GM20431 (cell line): ENCODE data around the gene GIPR.
"Not testable (repeated sequence)": the region's sequence is repeated elsewhere in the genome, so short reads cannot be mapped to it uniquely, and the experiment has no call there.

Experiments used
- in situ Hi-C: fragments of 300-500 bp; cut with MseI, MboI; formaldehyde crosslinking; loops from one replicate; pipeline ENCODE4 v1.15.0; 2020; ENCODE audit warnings: low sequenced_read_pairs; ENCODE audit not compliant: unreplicated experiment

Gene GIPR

DNA sequence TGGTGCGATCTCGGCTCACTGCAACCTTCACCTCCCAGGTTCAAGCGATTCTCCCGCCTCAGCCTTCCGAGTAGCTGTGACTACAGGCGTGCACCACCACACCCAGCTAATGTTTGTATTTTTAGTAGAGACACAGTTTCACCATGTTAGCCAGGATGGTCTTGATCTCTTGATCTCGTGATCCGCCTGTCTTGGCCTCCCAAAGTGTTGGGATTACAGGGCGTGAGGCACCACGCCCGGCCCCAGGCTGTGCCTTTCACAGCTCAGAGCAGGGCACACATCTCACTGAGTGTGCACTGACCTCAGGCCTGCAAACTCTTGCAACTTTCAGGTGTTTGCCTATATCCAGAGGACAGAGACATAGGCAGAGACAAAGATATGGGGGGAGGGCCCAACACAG lies 17.0 kb downstream of the GIPR start:
- in situ Hi-C loops: not testable (repeated sequence)

DNA sequence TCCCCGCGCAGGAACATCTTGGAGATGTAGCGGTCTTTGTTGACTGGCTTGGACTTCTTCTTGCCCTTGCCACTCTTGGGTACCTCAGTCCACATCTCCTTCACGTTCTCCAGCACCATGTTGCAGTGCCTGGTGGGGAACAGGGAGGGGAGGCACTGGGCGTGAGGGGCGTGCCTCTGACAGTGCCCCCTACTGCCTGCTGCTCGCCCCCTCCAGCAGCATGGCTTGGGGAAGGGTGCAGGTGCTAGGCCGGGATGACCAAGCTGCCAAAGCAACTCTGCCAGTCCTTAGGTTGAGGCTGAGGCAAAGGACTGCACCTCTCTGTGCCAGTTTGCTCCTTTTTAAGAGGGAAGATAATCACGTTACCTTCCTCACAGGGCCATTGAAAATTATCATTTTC lies 19.6 kb downstream of the GIPR start:
- in situ Hi-C loops: no loop called here

DNA sequence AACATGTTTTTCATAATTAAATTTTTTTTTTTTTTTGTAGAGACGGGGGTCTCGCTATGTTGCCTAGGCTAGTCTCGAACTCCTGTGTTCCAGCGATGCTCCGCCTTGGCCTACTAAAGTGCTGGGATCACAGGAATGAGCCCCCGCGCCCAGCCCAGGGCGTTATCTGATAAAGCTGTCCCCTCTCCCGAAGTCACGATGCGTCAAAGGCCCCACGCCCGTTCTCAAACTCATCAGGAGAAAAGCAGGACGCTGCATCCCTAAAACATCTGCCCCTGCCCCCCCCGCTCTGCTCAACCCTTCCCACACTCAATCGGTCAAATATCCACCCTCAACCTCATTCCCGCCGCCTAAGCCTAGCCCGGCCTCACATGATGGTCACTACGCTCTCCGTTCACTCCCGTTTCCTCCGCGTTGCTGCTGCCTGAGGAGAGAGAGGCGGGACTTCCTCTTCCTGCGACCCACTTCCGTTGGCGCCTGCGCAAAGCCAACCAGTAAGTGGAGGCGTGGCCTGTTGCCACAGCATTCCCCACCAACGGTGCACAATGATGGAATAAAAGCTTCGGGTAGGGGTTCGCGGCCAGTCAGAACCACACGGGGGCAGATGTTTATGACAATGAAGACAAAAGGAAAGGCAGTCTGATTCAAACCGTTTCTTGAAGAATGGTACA lies 23.6 kb downstream of the GIPR start, which contains the start of gene SNRPD2:
TSS of gene SNRPD2 (minus strand) at position 438 of the 671 bp plus-strand sequence. CDS start at position 373, 65 bp downstream.
- in situ Hi-C loops: no loop called here

DNA sequence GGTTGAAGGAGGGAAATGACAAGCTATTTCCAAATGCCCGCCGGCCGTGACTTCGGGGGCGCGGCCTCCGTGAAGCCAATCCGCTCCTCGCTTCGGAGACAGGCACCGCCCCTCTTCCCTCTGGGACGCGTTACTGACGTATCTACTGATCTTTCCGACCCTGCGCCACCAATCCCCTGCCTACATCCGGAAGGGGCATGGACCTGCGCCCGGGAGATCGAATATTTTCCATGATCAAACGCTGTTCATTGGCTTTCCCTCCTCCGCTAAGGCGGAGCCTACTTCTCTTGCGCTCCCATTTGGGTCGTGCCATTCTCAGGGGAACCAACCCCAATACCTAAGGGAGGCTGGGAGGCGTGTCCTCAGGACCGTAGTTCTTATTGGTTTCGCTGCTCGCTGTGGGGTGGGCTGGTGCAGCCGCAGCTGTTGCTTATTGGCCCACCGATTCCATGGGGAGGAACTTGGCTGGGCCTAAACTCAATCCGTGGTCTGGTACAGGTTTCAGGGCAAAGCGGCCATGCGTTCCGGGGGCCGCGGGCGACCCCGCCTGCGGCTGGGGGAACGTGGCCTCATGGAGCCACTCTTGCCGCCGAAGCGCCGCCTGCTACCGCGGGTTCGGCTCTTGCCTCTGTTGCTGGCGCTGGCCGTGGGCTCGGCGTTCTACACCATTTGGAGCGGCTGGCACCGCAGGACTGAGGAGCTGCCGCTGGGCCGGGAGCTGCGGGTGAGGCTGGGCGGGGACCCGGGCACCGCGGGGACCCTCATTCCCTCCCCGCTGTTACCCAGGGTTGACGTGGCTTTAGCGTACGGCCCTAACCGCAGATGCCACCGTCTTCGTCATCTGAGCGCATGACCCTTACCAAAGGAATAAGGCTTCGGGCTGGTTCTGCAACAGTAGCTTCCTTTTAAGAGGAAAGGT lies 24.4 kb downstream of the GIPR start, which contains the start of gene QPCTL:
TSS of gene QPCTL (plus strand) at position 480 of the 919 bp plus-strand sequence. CDS start at position 518, 38 bp downstream.
- in situ Hi-C loops: no loop called here

DNA sequence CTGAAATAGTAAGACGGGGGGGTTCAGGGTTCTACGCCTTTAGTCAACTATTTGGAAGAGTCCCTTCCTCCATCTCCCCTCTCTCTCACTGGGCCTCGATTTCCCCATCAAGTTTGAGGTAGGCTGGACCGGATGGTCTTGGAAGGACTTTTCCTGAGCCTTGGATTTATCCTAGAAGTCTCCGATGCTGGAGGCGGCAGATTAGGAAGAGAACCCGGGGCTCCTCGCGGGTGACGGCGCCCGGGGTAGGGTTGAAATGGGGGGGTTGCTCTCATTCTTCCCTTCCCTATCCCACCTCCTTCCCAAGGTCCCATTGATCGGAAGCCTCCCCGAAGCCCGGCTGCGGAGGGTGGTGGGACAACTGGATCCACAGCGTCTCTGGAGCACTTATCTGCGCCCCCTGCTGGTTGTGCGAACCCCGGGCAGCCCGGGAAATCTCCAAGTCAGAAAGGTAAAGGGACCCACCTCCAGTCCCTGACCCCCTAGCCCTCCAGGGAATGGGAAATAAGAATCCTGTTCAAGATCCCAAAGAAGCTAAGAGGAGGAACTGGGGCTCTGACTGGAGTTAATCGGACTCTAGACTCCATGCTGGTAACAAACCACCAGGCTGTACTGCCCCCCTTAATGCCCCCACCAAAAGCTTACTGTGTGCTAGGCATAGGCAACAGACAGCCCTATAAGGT lies 25.2 kb downstream of the GIPR start:
- in situ Hi-C loops: no loop called here

DNA sequence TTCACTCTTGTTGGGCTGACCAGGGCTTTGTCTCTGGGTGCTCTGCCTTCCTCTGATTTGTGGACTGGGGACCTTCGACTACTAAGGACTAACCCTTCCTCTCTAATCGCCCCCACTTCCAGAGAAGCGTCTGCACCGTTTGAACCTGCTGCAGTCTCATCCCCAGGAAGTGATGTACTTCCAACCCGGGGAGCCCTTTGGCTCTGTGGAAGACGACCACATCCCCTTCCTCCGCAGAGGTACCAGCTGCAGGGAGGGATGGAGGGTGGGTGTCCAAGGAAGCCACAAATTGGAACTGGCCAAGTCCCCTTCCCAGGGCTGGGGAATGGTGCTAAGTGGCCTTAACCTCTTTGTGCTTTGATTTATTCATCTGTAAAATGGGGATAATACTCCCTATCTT lies 33.7 kb downstream of the GIPR start:
- in situ Hi-C loops: no loop called here

DNA sequence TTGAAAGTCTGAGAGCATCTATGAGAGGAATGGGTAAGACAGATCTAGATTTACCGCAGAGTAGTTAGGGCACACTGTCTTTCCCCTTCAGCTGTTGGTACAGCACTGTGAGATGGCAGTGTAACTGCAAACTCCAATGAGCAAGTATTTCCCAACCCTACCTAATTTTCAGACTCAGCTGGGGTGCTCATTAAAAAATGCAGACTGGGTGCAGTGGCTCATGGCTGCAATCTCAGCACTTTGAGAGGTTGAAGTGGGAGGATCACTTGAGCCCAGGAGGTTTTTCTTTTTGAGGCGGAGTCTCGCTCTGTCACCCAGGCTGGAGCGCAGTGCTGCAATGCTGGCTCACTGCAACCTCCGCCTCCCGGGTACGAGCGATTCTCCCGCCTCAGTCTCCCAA lies 37.1 kb downstream of the GIPR start:
- in situ Hi-C loops: no loop called here

DNA sequence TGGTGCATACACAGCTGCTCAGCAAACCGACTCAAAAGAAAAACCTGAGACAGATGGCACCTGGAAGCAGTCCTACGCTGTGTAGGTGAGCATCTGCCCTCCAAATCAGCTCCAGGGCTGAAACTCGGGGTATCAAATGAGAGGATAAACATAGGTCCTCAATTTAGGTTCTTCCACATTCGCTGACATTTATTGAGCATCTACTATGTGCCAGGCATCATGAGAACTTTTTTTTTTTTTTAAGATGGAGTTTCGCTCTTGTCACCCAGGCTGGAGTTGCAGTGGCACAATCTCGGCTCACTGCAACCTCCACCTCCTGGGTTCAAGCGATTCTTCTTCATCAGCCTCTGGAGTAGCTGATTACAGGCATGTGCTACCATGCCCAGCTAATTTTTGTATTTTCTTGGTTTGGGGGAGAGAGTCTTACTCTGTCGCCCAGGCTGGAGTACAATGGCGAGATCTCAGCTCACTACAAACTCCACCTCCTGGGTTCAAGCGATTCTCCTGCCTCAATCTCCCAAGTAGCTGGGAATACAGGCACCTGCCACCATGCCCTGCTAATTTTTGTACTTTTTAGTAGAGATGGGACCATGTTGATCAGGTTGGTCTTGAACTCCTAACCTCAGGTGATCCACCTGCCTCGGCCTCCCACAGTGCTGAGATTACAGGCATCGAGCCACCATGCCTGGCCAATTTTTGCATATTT lies 37.8 kb downstream of the GIPR start:
- in situ Hi-C loops: no loop called here

DNA sequence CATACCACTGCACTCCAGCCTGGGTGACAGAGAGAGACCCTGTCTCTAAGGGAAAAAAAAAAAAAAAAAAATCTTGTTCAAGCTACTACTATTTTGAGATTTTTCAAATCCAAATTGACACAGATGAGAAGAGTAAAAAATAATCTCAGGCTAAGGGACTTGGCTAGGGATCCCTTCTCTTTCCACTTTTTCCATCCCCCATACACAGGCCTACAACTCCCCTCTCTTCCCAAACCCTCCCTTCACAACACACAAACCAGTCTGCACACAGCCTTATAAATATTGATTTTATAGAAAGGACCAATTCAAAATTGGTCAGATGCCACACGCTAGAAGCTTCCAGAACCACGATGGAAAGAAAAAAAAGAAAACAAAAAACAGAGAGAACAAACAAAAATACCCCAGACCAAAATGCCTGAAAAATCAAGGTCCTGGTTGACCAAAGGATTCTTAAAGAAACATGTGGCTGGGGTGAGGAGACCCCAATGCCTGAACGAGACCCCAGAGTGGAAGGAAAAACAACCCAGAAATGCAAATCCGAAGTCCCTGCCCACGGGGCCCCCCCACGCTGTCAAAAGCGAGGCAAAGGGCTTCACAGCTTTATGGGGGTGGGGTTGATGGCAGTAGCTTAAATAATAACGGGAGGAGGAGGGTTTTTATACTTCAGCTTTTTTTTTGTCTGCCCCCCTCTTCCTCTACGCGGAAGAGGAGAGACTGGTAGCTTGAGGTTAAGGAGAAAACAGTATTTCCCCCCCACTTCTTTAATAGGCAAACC lies 42.5 kb downstream of the GIPR start:
- in situ Hi-C loops: no loop called here

DNA sequence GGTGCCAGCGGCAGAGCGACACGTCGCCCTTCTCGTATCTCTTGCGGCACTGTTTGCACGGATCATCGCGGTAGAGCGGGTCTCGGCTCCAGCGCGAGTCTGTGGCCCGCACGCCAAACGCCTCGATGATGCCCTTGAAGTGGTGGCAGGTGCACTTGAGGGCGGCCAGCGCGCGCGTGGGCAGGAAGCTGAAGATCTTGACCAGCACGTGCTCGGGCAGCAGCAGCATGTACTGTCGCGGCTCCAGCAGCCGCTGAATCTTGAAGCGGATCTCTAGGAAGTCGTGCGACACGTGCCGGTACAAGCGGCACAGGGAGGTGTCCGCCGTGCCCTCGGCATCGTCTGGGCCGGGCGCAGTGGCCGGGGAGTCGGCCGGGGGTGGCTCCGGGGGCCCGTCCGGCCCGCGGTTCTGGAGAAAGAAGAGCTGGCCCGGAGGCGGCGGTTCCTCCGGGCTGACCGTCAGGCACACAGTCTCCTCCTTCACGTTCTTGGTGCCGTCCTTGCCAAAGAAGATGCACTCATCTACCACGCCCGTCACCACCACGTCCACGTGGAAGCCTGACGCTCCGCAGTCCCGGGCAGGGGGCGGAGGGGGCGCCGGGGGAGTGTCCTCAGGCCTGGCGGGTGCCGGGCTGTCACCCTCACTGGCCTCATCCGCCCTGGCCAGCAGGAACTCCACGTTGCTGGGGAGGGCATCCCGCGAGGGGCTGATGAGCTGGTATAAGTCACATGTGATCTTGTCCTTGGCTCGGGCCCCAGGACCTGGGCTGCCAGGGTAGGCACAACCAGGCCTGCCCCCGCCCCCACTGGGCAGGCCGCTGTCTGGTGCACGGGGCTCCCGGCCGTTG lies 44.1 kb downstream of the GIPR start:
- in situ Hi-C loops: no loop called here

DNA sequence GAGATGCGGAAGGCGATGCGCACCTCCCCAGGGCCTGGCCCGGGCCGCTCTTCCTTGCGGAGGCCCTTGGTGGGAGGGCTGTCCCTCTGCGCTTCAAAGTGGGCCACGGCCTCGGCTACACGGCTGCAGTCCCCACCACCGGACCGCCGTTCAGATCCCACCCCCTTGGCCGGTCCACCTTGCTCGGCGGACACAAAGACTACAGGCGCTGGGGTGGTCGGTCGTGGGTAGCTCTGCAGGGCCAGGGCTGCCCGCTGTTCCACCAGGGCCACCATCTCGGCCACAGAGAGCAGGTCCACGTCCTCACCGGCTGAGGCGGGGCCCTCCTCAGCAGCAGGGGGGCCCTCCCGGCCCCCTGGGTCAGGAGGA lies 44.7 kb downstream of the GIPR start:
- in situ Hi-C loops: no loop called here

DNA sequence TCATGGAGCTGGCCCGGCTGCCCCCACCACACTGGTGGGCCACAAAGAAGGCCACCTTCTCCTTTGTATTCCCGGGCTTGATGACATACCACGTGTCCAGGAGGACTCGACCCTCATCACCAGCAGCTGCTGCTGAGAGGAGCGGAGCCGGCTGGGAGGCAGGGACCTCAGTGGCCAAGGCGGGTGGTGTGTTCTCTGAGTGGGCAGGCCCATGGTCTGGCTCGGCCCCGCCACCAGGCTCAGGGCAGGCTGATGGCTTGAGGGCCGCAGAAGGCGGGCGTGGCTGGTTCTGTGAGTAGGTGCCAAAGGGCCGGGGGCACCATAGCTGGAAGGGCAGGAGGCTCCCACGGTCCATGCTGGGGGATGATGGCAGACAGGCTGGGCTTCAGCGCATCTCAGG lies 45.1 kb downstream of the GIPR start:
- in situ Hi-C loops: no loop called here

DNA sequence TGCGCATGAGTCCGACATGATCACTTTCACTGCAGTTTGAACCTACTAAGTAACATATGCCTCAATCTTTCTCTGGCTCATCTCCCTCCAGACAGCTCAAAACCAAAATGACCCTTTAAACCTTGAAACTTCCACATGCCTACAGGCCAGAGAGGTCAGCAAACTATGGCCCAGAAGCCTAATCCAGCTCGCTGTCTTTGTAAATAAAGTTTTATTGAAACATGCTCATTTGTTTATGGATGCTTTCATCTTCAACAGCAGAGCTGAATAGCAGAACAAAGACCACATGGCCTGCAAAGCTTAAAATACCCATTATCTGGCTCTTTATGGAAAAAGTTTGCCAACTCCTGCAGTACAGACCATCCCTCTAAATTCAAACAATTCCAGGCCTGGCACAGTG lies 47.1 kb downstream of the GIPR start:
- in situ Hi-C loops: no loop called here

DNA sequence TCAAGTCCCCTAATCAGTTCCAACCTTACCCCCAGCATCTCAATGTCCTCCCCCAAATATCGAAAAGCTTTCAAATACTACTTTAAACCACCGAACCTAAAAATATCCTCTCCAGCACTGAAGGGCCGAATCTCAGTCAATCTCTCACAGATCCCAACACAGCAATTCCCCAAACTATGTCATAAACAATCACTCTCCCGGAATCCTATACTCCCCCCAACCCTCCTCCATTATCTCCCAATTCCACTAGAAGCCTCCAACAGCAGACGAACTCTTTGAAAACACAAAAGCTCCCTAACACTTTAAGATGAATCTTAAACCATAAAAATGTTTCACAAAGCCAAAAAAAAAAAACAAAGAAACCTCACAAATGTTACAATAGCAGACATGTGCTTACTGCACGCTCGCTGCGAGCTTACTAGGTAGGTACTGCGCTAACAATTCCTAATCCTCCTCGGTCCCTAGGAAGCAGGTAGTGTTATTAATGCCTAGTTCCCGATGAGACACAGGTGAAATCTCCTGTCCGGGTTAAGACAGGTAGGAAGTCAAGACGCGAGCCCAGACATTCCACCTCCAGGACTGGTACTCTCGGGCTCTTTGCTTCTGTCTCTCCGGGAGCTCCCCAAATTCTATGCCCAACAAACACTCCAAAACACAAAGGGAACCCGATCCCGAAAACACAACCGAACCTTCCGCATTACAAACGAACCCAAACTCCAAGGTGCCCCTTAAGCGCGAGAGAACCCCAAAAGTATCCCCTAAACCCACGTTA lies 48.5 kb downstream of the GIPR start:
- in situ Hi-C loops: no loop called here

DNA sequence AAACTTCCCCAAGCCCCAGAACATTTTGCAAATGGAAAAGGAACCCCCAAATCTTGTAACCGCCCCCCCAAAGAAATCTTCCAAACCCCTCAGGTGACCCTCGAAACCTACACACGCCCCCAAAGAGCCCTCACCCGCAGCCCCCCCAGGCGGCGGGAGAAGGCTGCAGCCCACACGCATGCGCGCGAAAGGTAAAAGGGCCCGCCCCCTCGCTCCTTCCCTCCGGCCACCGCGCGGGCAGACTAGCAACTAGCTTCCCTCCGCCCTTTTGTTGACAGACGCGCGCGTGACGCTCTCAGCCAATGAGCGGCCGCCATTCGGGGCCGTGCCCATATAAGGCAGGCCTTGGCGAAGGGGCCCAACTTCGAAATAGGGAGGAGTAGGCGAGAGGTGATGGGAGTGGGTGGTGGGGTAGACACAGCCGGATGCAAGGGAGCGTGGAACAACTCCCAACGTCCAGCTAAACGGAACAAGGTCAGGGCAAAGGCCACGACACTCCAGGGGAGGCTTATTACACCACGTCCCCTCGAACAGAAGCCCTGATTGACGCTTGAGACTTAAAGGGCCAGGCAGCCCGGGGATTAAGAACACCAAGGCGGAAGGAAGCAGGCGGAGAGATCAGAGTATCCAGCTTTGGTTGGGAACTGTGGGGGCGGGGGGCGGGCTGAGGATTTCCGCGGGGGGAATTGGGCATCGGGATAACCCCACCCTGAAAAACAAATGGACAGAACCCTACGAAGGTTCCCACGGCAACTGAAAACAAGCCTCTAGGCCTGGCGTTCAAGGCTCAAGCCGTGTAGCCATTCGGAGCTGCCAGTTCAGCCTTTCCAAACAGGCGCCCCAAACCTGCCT lies 49.3 kb downstream of the GIPR start:
- in situ Hi-C loops: no loop called here

DNA sequence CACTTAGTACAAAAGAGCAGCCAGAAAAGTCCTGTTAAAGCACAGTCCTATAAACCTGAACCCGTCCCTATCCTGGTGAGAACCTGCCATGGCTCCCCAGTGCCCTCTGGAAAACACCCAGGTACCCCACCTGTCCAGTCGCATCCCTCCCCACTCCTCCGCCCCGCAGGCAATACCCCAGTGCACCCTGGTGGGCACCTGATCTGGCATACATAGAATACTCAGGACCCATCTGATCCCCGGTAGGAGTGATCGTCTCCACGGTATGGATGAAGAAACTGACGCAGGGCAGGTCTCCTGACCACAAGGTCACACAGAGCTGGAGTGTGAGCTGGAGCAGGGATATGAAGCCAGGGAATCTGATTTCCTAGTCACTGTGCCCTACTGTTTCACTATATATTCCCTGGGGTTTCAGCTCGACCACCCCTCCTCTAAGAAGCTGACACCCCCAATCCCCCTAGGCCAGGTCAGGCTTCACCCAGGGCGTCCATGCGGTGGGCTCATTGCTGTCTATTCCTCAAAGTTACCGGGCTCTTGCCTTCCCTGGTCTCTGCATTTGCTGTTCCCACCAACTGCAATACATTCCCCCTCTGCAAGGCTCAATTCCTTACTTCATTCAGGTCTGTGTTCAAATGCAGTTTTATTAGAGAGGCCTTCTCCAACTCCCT lies 50.1 kb downstream of the GIPR start:
- in situ Hi-C loops: no loop called here
